ENCODE results near the gene PTPRR.

GRCh38 chr12:70741256-70741655 is 179.3 kb downstream of the PTPRR start:
- TF ChIP-seq CTCF (IDR thresholded peaks at IDR 0.05; ENCODE audit: low read depth, low read length, missing input control) (no peak), TAF1 (conservative IDR thresholded peaks at IDR 0.05) (no peak), EGR1 (IDR thresholded peaks at IDR 0.05; ENCODE audit: low read depth in 2 of 2) (no peak), MAX (IDR thresholded peaks at IDR 0.05) (no peak), ZBTB33 (IDR thresholded peaks at IDR 0.05) (no peak), RAD21 (IDR thresholded peaks at IDR 0.05) (no peak)

Measured in liver (tissue), 3 donors.